WTC11 (cell line): ENCODE data around the gene TAOK3. TPM values are rescaled to one million over a fixed set of nuclear protein-coding genes. Genes with fewer than 3 reads are reported as not detected.

Experiments used
- ATAC-seq: fragments of 200-7000 bp; cut with Tn5 transposase; 2 replicates; pipeline ENCODE4 v1.10.0; 2021; ENCODE audit warnings: mild to moderate bottlenecking, moderate library complexity
- CTCF ChIA-PET: fragments of 300-600 bp; sonication (Branson Sonifier 250); formaldehyde crosslinking; loops from one replicate; lab custom pipeline; 2021; ENCODE audit warnings: antibody characterized with exemption; lab: Charles Lee
- POLR2A ChIA-PET: fragments of 350-600 bp; sonication (Branson Sonifier 250); formaldehyde crosslinking; loops from one replicate; lab custom pipeline; 2021; ENCODE audit warnings: antibody characterized with exemption; lab: Charles Lee
- DNase-seq: peaks from one replicate; pipeline ENCODE4 v3.0.0; 2021; ENCODE audit warnings: low spot score
- H3K27ac Mint-ChIP-seq: 2 replicates; pipeline ENCODE4 v1.8.0; 2021; ENCODE audit warnings: mixed read lengths
- H3K27me3 Mint-ChIP-seq: 2 replicates; pipeline ENCODE4 v1.8.0; 2021; ENCODE audit warnings: low read depth, mild to moderate bottlenecking, moderate library complexity, mixed read lengths
- H3K36me3 Mint-ChIP-seq: 2 replicates; pipeline ENCODE4 v1.8.0; 2021; ENCODE audit warnings: mixed read lengths
- H3K4me1 Mint-ChIP-seq: 2 replicates; pipeline ENCODE4 v1.8.0; 2022; ENCODE audit warnings: mixed read lengths
- H3K4me3 Mint-ChIP-seq: 2 replicates; pipeline ENCODE4 v1.8.0; 2021; ENCODE audit warnings: mild to moderate bottlenecking, moderate library complexity, mixed read lengths
- H3K9me3 Mint-ChIP-seq: 2 replicates; pipeline ENCODE4 v1.8.0; 2021; ENCODE audit warnings: mixed read lengths
- ARID4B ChIP-seq: sonication (generic); formaldehyde crosslinking; IDR thresholded peaks from 2 replicates; pipeline ENCODE4 v1.8.0; 2023; ENCODE audit warnings: missing genetic modification reagents, mild to moderate bottlenecking, borderline replicate concordance
- GRHL2 ChIP-seq: fragments of 250-450 bp; sonication (Bioruptor Pico); IDR thresholded peaks from 2 replicates; pipeline ENCODE4 v1.8.0; 2022; ENCODE audit warnings: mild to moderate bottlenecking, moderate library complexity; ENCODE audit not compliant: insufficient replicate concordance, severe bottlenecking
- JAZF1 ChIP-seq: fragments of 250-450 bp; sonication (Bioruptor Pico); IDR thresholded peaks from 2 replicates; pipeline ENCODE4 v1.9.0; 2021; ENCODE audit warnings: moderate library complexity, mild to moderate bottlenecking, inconsistent platforms
- MYBL2 ChIP-seq: sonication (generic); formaldehyde crosslinking; IDR thresholded peaks from 2 replicates; pipeline ENCODE4 v1.8.1; 2023; ENCODE audit warnings: mild to moderate bottlenecking, moderate library complexity, missing genetic modification reagents
- NFATC4 ChIP-seq: fragments of 250-450 bp; sonication (Bioruptor Pico); IDR thresholded peaks from 2 replicates; pipeline ENCODE4 v1.9.0; 2021; ENCODE audit warnings: mild to moderate bottlenecking
- NFE2L1 ChIP-seq: sonication (generic); formaldehyde crosslinking; IDR thresholded peaks from 2 replicates; pipeline ENCODE4 v1.8.1; 2023; ENCODE audit warnings: missing genetic modification reagents
- NR2C2 ChIP-seq: sonication (generic); formaldehyde crosslinking; IDR thresholded peaks from 2 replicates; pipeline ENCODE4 v1.8.0; 2022; ENCODE audit warnings: mild to moderate bottlenecking, missing genetic modification reagents
- SMAD3 ChIP-seq: sonication (generic); formaldehyde crosslinking; IDR thresholded peaks from 2 replicates; pipeline ENCODE4 v1.8.0; 2022; ENCODE audit warnings: missing genetic modification reagents, mild to moderate bottlenecking, borderline replicate concordance
- STAT6 ChIP-seq: sonication (generic); formaldehyde crosslinking; conservative IDR thresholded peaks from 2 replicates; pipeline ENCODE4 v1.8.1; 2023; ENCODE audit warnings: mild to moderate bottlenecking, low read depth, missing genetic modification reagents, moderate library complexity
- ZBTB21 ChIP-seq: sonication (generic); formaldehyde crosslinking; IDR thresholded peaks from 2 replicates; pipeline ENCODE4 v1.8.1; 2023; ENCODE audit warnings: mild to moderate bottlenecking, missing genetic modification reagents, borderline replicate concordance
- ZNF121 ChIP-seq: sonication (generic); formaldehyde crosslinking; IDR thresholded peaks from 2 replicates; pipeline ENCODE4 v1.8.0; 2023; ENCODE audit warnings: missing genetic modification reagents
- ZNF138 ChIP-seq: sonication (generic); formaldehyde crosslinking; conservative IDR thresholded peaks from 2 replicates; pipeline ENCODE4 v1.8.1; 2022; ENCODE audit warnings: mild to moderate bottlenecking, moderate library complexity, missing genetic modification reagents
- ZNF232 ChIP-seq: sonication (generic); formaldehyde crosslinking; IDR thresholded peaks from 2 replicates; pipeline ENCODE4 v1.8.0; 2022; ENCODE audit warnings: mild to moderate bottlenecking, missing genetic modification reagents
- ZNF281 ChIP-seq: sonication (generic); formaldehyde crosslinking; IDR thresholded peaks from 2 replicates; pipeline ENCODE4 v1.8.0; 2023; ENCODE audit warnings: mild to moderate bottlenecking, missing genetic modification reagents
- ZSCAN18 ChIP-seq: fragments of 250-450 bp; sonication (Bioruptor Pico); IDR thresholded peaks from 2 replicates; pipeline ENCODE4 v2.1.2; 2022; ENCODE audit warnings: mild to moderate bottlenecking, moderate library complexity
- total RNA-seq: library from RNA; stranded (reverse); gene quantifications from 3 replicates; pipeline ENCODE4 v1.2.3, GENCODE V29; 2021

TAOK3 gene
- total RNA-seq, 1 experiment from 2014 or later = 13.0 TPM

- H3K27me3 Mint-ChIP-seq = no peaks in the 10 kb centered on the region
- ChIA-PET POLR2A (interaction anchor here (0.6 kb wide), 1 partner anchor 270 kb away, joined by 7 read pairs; no protein-coding TSS in a partner anchor), CTCF (interaction anchor here (2.5 to 3.1 kb wide), 2 partner anchors 10 to 201 kb away, joined by 11 to 17 read pairs; partner anchors contain the start of gene SUDS3)
- H3K4me1 Mint-ChIP-seq = peaks cover 7% of the 10 kb centered on the region; the same call in 1 of the 2 replicates
- no peak overlapping the region for H3K27ac Mint-ChIP-seq
- H3K9me3 Mint-ChIP-seq = no peaks in the 10 kb centered on the region
- peaks cover 13% of the 10 kb centered on the region for H3K36me3 Mint-ChIP-seq
- TF ChIP-seq ZNF281 (CRISPR knock-in tag) (no peak), NFE2L1 (no peak), SMAD3 (CRISPR knock-in tag) (no peak), ZNF121 (CRISPR knock-in tag) (no peak), ZNF138 (CRISPR knock-in tag) (no peak), ZNF232 (CRISPR knock-in tag) (no peak), ARID4B (CRISPR knock-in tag) (no peak), ZBTB21 (CRISPR knock-in tag) (no peak), JAZF1 (no peak)
- DNase-seq (no peak), ATAC-seq (no peak)
- H3K4me3 Mint-ChIP-seq = no peak overlapping the region
These were observed 196.8 kb downstream of the TAOK3 start for GRCh38 chr12:118175823-118176447.

GRCh38 chr12:118166946-118167345, 205.8 kb downstream of the TAOK3 start:
- no peak overlapping the region for H3K4me3 Mint-ChIP-seq
- H3K36me3 Mint-ChIP-seq = peaks cover 3% of the 10 kb centered on the region; the same call in 1 of the 2 replicates
- H3K9me3 Mint-ChIP-seq = no peaks in the 10 kb centered on the region
- ChIA-PET CTCF (interaction anchor here (0.5 to 5.2 kb wide), 5 partner anchors 11 to 209 kb away, joined by 3 to 43 read pairs (median 5); partner anchors contain the start of gene SUDS3), POLR2A (interaction anchor here (0.6 kb wide), 1 partner anchor 26 kb away, joined by 4 read pairs; no protein-coding TSS in a partner anchor)
- H3K27ac Mint-ChIP-seq = peak overlapping the region; percentile 33; the same call in 1 of the 2 replicates
- no peak for ATAC-seq
- peaks cover 4% of the 10 kb centered on the region; the same call in 1 of the 2 replicates for H3K4me1 Mint-ChIP-seq
- TF ChIP-seq STAT6 (CRISPR knock-in tag) (no peak), GRHL2 (CRISPR knock-in tag) (no peak), NFE2L1 (no peak), MYBL2 (CRISPR knock-in tag) (no peak), NR2C2 (CRISPR knock-in tag) (no peak), ZSCAN18 (CRISPR knock-in tag) (no peak), NFATC4 (CRISPR knock-in tag) (no peak)
- TF ChIP-seq, all 79 proteins: peak for 0
- H3K27me3 Mint-ChIP-seq = no peaks in the 10 kb centered on the region
- DNase-seq = no peak
